ENCODE measurements around the gene ORMDL1. TPM values are rescaled to one million over a fixed set of nuclear protein-coding genes. Genes with fewer than 3 reads are reported as not detected.

Gene ORMDL1
- total RNA-seq, 1 donor from 2014 or later = 69.2 TPM

DNA sequence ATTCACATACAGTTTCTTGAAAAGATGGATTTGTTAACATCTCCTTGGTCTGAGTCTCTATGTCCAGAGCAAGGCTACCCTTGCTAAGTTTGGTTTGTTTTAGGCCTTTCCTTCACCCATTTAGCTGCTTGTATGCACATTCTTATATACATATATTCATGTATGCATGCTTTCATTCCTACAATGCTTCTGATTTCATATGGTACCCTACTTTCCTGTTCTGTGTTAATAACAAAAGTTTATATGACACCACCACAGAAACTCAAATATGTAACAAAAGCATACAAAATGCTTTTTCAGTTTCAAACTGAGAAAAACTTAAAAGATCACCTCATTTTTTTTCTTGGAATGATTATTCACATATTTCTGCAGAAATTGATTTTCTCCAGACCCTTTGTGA, 60.9 kb downstream of the ORMDL1 start:
- TF ChIP-seq CTCF (IDR thresholded peaks at IDR 0.05) = no peak
- ATAC-seq (no peak), DNase-seq (no peak)
- intact Hi-C loops (cut with DNase I) = no loop called here
- no peak overlapping the region for H3K4me3 ChIP-seq
- H3K27me3 ChIP-seq (ENCODE audit: low read depth) = no peaks in the 10 kb centered on the region
- H3K4me1 ChIP-seq = no peaks in the 10 kb centered on the region
- no peak overlapping the region for H3K27ac ChIP-seq
- peaks cover 1% of the 10 kb centered on the region for H3K36me3 ChIP-seq
- no peaks in the 10 kb centered on the region for H3K9me3 ChIP-seq

Other genes with a start within 250 kb of the ORMDL1 start
- 135 TPM for gene SLC40A1, start 203.6 kb downstream of the ORMDL1 start, total RNA-seq
- gene ASNSD1, start 122.9 kb downstream of the ORMDL1 start, total RNA-seq = 29.1 TPM
- 10.3 TPM for gene ANKAR, start 109.7 kb downstream of the ORMDL1 start, total RNA-seq
- 7.9 TPM for gene OSGEPL1, start 21.5 kb downstream of the ORMDL1 start, total RNA-seq
- gene PMS1, start 111 bp upstream of the ORMDL1 start, total RNA-seq = 21.7 TPM